ENCODE results near the gene FXYD2. TPM values are rescaled to one million over a fixed set of nuclear protein-coding genes. Genes with fewer than 3 reads are reported as not detected.

FXYD2 gene
- total and polyA plus RNA-seq, 2 donors (not counting 1 experiment from before 2014, with no cell fraction given): 0.18 to 0.33 TPM

DNA sequence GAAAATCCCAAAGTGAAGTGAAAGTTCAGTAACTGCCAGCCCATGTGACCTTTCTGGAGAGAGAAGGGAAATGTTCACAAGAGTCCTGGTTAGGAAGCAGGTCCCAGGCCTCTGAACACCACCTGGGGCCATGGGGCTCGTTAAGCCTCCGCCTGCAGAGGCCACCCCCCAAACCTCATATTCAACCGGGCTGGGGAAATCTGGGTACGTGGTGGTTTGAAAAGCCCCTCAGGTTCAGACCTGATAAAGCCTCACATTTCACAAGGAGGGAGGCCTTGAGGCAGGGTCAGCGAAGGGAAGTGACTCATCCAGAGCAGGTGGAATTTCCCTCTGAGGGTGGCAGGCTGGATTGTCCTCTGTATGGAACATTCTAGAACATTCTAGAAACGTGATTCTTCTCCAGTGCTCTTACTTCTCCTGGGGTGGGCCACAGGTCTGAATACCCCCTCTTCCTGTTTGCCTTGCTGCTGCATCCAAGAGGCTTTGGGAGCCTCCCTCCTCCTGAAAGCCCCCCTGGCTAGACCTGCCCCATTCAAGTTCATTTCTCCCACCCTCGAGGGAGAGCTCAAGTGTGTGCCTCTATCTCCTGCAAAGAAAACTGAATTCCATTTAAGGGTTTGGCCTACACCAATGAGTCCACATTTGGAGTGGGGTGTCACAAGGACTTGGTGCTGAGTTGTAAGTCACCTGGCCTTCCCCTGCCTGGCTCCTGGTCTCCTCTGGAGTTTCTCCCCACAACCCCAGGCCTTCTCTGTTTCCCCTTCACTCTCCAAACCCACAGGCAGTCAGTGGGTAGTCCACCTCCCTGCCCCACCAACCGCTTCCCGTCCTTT lies 6.3 kb downstream of the FXYD2 start:
- no peak overlapping the region for H3K4me3 ChIP-seq (replicated peaks in 1 of 4; ENCODE audit: control extremely low read depth in 1 of 4, insufficient read depth in 1 of 4, low read depth in 3 of 4, low read length in 4 of 4)
- peak; percentile 31 to 43 for DNase-seq (ENCODE audit: low read depth in 2 of 2)
- no peak overlapping the region for H3K9ac ChIP-seq (ENCODE audit: insufficient read depth, low read length)
- H3K27ac ChIP-seq (ENCODE audit: insufficient read depth, low read length): no peak overlapping the region
- H3K4me1 ChIP-seq (ENCODE audit: control insufficient read depth, extremely low read depth, insufficient read depth, low read length): no peaks in the 10 kb centered on the region
- no peak overlapping the region for H3K4me2 ChIP-seq (ENCODE audit: extremely low read depth, insufficient read depth, low read length)
- TF ChIP-seq, protein P1, sequence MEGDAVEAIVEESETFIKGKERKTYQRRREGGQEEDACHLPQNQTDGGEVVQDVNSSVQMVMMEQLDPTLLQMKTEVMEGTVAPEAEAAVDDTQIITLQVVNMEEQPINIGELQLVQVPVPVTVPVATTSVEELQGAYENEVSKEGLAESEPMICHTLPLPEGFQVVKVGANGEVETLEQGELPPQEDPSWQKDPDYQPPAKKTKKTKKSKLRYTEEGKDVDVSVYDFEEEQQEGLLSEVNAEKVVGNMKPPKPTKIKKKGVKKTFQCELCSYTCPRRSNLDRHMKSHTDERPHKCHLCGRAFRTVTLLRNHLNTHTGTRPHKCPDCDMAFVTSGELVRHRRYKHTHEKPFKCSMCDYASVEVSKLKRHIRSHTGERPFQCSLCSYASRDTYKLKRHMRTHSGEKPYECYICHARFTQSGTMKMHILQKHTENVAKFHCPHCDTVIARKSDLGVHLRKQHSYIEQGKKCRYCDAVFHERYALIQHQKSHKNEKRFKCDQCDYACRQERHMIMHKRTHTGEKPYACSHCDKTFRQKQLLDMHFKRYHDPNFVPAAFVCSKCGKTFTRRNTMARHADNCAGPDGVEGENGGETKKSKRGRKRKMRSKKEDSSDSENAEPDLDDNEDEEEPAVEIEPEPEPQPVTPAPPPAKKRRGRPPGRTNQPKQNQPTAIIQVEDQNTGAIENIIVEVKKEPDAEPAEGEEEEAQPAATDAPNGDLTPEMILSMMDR (conservative IDR thresholded peaks at IDR 0.05 in 1 of 2, IDR thresholded peaks at IDR 0.05 in 1 of 2; ENCODE audit: low read depth in 1 of 2, low read length in 2 of 2): no peak
- TF ChIP-seq EZH2 (IDR thresholded peaks at IDR 0.05; ENCODE audit: low read length, missing control alignments): no peak
- no peak overlapping the region for H2AFZ ChIP-seq (ENCODE audit: low read length)
- H3K9me3 ChIP-seq (ENCODE audit: control insufficient read depth, insufficient read depth, low read depth, low read length): no peaks in the 10 kb centered on the region
- no peaks in the 10 kb centered on the region for H3K27me3 ChIP-seq (ENCODE audit: control insufficient read depth, insufficient read depth, low read length)
- no peaks in the 10 kb centered on the region for H3K36me3 ChIP-seq (ENCODE audit: control insufficient read depth, insufficient read depth, low read length)
- H4K20me1 ChIP-seq (ENCODE audit: control insufficient read depth, extremely low read depth, insufficient read depth, low read length): no peaks in the 10 kb centered on the region
- no peaks in the 10 kb centered on the region for H3K79me2 ChIP-seq (ENCODE audit: control insufficient read depth, insufficient read depth, low read length)

DNA sequence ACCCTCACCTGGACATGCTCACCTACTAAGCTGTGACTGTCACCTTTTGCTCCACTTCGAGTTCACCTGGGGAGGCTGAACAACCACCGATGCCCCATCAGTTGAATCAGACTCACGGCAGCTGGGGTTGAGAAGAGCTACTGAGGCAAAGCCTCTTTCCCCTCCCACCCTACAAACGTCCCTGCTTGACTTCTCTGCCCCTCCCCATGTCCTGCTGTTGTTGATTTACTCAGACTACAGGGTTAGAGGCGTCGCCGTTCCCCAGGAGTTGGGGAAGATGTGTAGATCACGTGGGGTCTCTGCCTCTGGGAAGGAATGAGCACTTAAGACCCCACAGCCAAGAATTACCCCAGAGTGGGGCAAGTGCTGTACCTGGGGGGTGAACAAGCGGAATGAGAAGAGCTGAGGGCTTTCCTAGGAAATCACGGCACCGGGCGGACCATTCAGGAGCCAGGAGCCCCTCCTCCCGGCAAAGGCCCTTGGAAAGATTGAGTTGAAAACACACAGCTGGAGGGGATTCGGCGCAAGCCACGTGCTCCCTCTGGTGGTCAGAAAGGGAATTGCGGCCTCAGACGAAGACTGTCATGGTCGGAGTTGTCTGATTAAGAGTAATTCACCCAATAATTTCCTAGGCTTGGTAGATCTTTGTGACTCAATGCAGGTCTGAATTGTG lies 7.0 kb downstream of the FXYD2 start:
- no peak overlapping the region for H3K9ac ChIP-seq (ENCODE audit: insufficient read depth, low read length)
- peak; percentile 55 to 78 for DNase-seq (ENCODE audit: low read depth in 2 of 2)

More for the DNA sequence above, 7.0 kb downstream of the FXYD2 start:
- TF ChIP-seq, protein P1 (conservative IDR thresholded peaks at IDR 0.05 in 1 of 2, IDR thresholded peaks at IDR 0.05 in 1 of 2; ENCODE audit: low read depth in 1 of 2, low read length in 2 of 2): peak; percentile 99 to 100
- no peak for TF ChIP-seq EZH2 (IDR thresholded peaks at IDR 0.05; ENCODE audit: low read length, missing control alignments)
- H3K27ac ChIP-seq (ENCODE audit: insufficient read depth, low read length): no peak overlapping the region
- no peaks in the 10 kb centered on the region for H3K27me3 ChIP-seq (ENCODE audit: control insufficient read depth, insufficient read depth, low read length)
- no peaks in the 10 kb centered on the region for H3K4me1 ChIP-seq (ENCODE audit: control insufficient read depth, extremely low read depth, insufficient read depth, low read length)
- H2AFZ ChIP-seq (ENCODE audit: low read length): peak overlapping the region; percentile 45
- no peaks in the 10 kb centered on the region for H3K9me3 ChIP-seq (ENCODE audit: control insufficient read depth, insufficient read depth, low read depth, low read length)
- no peaks in the 10 kb centered on the region for H3K79me2 ChIP-seq (ENCODE audit: control insufficient read depth, insufficient read depth, low read length)
- H3K36me3 ChIP-seq (ENCODE audit: control insufficient read depth, insufficient read depth, low read length): no peaks in the 10 kb centered on the region
- no peaks in the 10 kb centered on the region for H4K20me1 ChIP-seq (ENCODE audit: control insufficient read depth, extremely low read depth, insufficient read depth, low read length)
- no peak overlapping the region for H3K4me2 ChIP-seq (ENCODE audit: extremely low read depth, insufficient read depth, low read length)
- H3K4me3 ChIP-seq (replicated peaks in 1 of 4; ENCODE audit: control extremely low read depth in 1 of 4, insufficient read depth in 1 of 4, low read depth in 3 of 4, low read length in 4 of 4): peak overlapping the region in 1 of 4 experiments; percentile 20
